ENCODE measurements around the gene NIN.

Gene NIN

GRCh38 chr14:50826681-50827080, 4.3 kb downstream of the NIN start:
- TF ChIP-seq CTCF (IDR thresholded peaks at IDR 0.05; ENCODE audit: low read depth, low read length): no peak
- in situ Hi-C loops (cut with HindIII; ENCODE audit: low sequenced_read_pairs): no loop called here
- no peak for DNase-seq (ENCODE audit: low read depth, low spot score)

GRCh38 chr14:50825307-50825706, 5.7 kb downstream of the NIN start:
- in situ Hi-C loops (cut with HindIII; ENCODE audit: low sequenced_read_pairs): no loop called here
- no peak for TF ChIP-seq CTCF (IDR thresholded peaks at IDR 0.05; ENCODE audit: low read depth, low read length)

More at GRCh38 chr14:50826681-50827080, 4.3 kb downstream of the NIN start:
- no peak overlapping the region for H3K4me3 ChIP-seq (ENCODE audit: low read depth, low read length)

GRCh38 chr14:50823762-50824636, 7.0 kb downstream of the NIN start:
- H3K4me3 ChIP-seq (ENCODE audit: low read depth, low read length): no peak overlapping the region
- in situ Hi-C loops (cut with HindIII; ENCODE audit: low sequenced_read_pairs): no loop called here
- no peak for DNase-seq (ENCODE audit: low read depth, low spot score)
- no peak for TF ChIP-seq CTCF (IDR thresholded peaks at IDR 0.05; ENCODE audit: low read depth, low read length)

More at GRCh38 chr14:50825307-50825706, 5.7 kb downstream of the NIN start:
- DNase-seq (ENCODE audit: low read depth, low spot score): no peak
- no peak overlapping the region for H3K4me3 ChIP-seq (ENCODE audit: low read depth, low read length)

GRCh38 chr14:50823051-50823761, 7.8 kb downstream of the NIN start:
- in situ Hi-C loops (cut with HindIII; ENCODE audit: low sequenced_read_pairs): no loop called here
- H3K4me3 ChIP-seq (ENCODE audit: low read depth, low read length): no peak overlapping the region
- no peak for TF ChIP-seq CTCF (IDR thresholded peaks at IDR 0.05; ENCODE audit: low read depth, low read length)
- no peak for DNase-seq (ENCODE audit: low read depth, low spot score)

- TF ChIP-seq CTCF (IDR thresholded peaks at IDR 0.05; ENCODE audit: low read depth, low read length): no peak
- DNase-seq (ENCODE audit: low read depth, low spot score): no peak
Measured at GRCh38 chr14:50822501-50823042, 8.4 kb downstream of the NIN start.

GRCh38 chr14:50821510-50822464, 9.2 kb downstream of the NIN start:
- no peak for DNase-seq (ENCODE audit: low read depth, low spot score)
- no peak overlapping the region for H3K4me3 ChIP-seq (ENCODE audit: low read depth, low read length)
- TF ChIP-seq CTCF (IDR thresholded peaks at IDR 0.05; ENCODE audit: low read depth, low read length): no peak
- in situ Hi-C loops (cut with HindIII; ENCODE audit: low sequenced_read_pairs): no loop called here

More at GRCh38 chr14:50822501-50823042, 8.4 kb downstream of the NIN start:
- in situ Hi-C loops (cut with HindIII; ENCODE audit: low sequenced_read_pairs): no loop called here
- no peak overlapping the region for H3K4me3 ChIP-seq (ENCODE audit: low read depth, low read length)

Data from astrocyte of the spinal cord (primary cell).